Osteoblast (primary cell): ENCODE results near the gene TAGLN2. TPM values are rescaled to one million over a fixed set of nuclear protein-coding genes. Genes with fewer than 3 reads are reported as not detected.
A peak's percentile ranks its signal among the peaks of the same experiment; 100 is the strongest.

Experiments used
- DNase-seq: peaks from one replicate; pipeline ENCODE4 v3.0.0; 2011; ENCODE audit warnings: low spot score, mixed read lengths; ENCODE audit not compliant: insufficient read length; ENCODE audit errors: missing footprints
- H2AFZ ChIP-seq: 2 replicates; pipeline ENCODE4 v1.6.0; 2011; ENCODE audit warnings: mild to moderate bottlenecking, low read length
- H3K27ac ChIP-seq: 2 replicates; pipeline ENCODE4 v1.5.1; 2011; ENCODE audit warnings: mild to moderate bottlenecking, low read depth, low read length, moderate library complexity
- H3K27me3 ChIP-seq: 2 replicates; pipeline ENCODE4 v1.6.0; 2012; ENCODE audit warnings: mild to moderate bottlenecking, control low read depth, inconsistent platforms, low read length, moderate library complexity; ENCODE audit not compliant: insufficient read depth
- H3K36me3 ChIP-seq: 2 replicates; pipeline ENCODE4 v1.5.1; 2011; ENCODE audit warnings: mild to moderate bottlenecking, low read length, control low read depth, moderate library complexity; ENCODE audit not compliant: insufficient read depth
- H3K4me1 ChIP-seq: 2 replicates; pipeline ENCODE4 v1.5.1; 2011; ENCODE audit warnings: mild to moderate bottlenecking, low read length, control low read depth, moderate library complexity; ENCODE audit not compliant: insufficient read depth
- H3K4me2 ChIP-seq: 2 replicates; pipeline ENCODE4 v1.6.0; 2011; ENCODE audit warnings: mild to moderate bottlenecking, low read length; ENCODE audit not compliant: insufficient read depth
- H3K4me3 ChIP-seq: fragments of 200-600 bp; sonication (generic); 3 replicates; pipeline ENCODE4 v1.5.1; 2012; ENCODE audit warnings: mild to moderate bottlenecking, low read length, inconsistent platforms; ENCODE audit not compliant: insufficient read depth
- H3K79me2 ChIP-seq: 2 replicates; pipeline ENCODE4 v1.6.0; 2012; ENCODE audit warnings: mild to moderate bottlenecking, low read length, control low read depth, inconsistent platforms; ENCODE audit not compliant: insufficient read depth
- H3K9me3 ChIP-seq: 2 replicates; pipeline ENCODE4 v1.5.1; 2011; ENCODE audit warnings: low read depth, low read length, control low read depth
- H4K20me1 ChIP-seq: 2 replicates; pipeline ENCODE4 v1.6.0; 2012; ENCODE audit warnings: mild to moderate bottlenecking, low read length, control low read depth; ENCODE audit not compliant: insufficient read depth
- total RNA-seq: library from RNA; depleted of rRNA; stranded (reverse); fragments of >200 nt; gene quantifications from 2 replicates; pipeline ENCODE4 v1.2.3, GENCODE V29; 2012
- TF ChIP-seq, protein P1 (sequence below): IDR thresholded peaks from 2 replicates; pipeline ENCODE4 v1.5.1; 2011; ENCODE audit warnings: mild to moderate bottlenecking, low read depth, low read length, moderate library complexity; ENCODE audit errors: extremely low read depth

Gene TAGLN2
- total RNA-seq, 1 donor: 159 TPM

GRCh38 chr1:159943278-159943640 lies 18.0 kb upstream of the TAGLN2 start:
- H3K79me2 ChIP-seq: no peaks in the 10 kb centered on the region
- H3K27ac ChIP-seq: no peak overlapping the region
- H3K27me3 ChIP-seq: peaks cover 26% of the 10 kb centered on the region
- peaks cover 6% of the 10 kb centered on the region for H3K4me1 ChIP-seq
- no peak overlapping the region for H3K4me2 ChIP-seq
- DNase-seq: no peak
- no peak overlapping the region for H2AFZ ChIP-seq
- no peak overlapping the region for H3K4me3 ChIP-seq
- TF ChIP-seq, protein P1, sequence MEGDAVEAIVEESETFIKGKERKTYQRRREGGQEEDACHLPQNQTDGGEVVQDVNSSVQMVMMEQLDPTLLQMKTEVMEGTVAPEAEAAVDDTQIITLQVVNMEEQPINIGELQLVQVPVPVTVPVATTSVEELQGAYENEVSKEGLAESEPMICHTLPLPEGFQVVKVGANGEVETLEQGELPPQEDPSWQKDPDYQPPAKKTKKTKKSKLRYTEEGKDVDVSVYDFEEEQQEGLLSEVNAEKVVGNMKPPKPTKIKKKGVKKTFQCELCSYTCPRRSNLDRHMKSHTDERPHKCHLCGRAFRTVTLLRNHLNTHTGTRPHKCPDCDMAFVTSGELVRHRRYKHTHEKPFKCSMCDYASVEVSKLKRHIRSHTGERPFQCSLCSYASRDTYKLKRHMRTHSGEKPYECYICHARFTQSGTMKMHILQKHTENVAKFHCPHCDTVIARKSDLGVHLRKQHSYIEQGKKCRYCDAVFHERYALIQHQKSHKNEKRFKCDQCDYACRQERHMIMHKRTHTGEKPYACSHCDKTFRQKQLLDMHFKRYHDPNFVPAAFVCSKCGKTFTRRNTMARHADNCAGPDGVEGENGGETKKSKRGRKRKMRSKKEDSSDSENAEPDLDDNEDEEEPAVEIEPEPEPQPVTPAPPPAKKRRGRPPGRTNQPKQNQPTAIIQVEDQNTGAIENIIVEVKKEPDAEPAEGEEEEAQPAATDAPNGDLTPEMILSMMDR: no peak
- no peaks in the 10 kb centered on the region for H3K9me3 ChIP-seq
- H3K36me3 ChIP-seq: no peaks in the 10 kb centered on the region
- no peaks in the 10 kb centered on the region for H4K20me1 ChIP-seq

- no peak overlapping the region for H2AFZ ChIP-seq
- peak; percentile 52 for DNase-seq
- H4K20me1 ChIP-seq: no peaks in the 10 kb centered on the region
- no peak overlapping the region for H3K27ac ChIP-seq
- peaks cover 26% of the 10 kb centered on the region for H3K27me3 ChIP-seq
- H3K4me1 ChIP-seq: peaks cover 6% of the 10 kb centered on the region
- H3K79me2 ChIP-seq: no peaks in the 10 kb centered on the region
- H3K4me3 ChIP-seq: no peak overlapping the region
- no peaks in the 10 kb centered on the region for H3K9me3 ChIP-seq
- no peaks in the 10 kb centered on the region for H3K36me3 ChIP-seq
- no peak overlapping the region for H3K4me2 ChIP-seq
- TF ChIP-seq, protein P1: no peak
Measured at GRCh38 chr1:159942632-159943277, 17.4 kb upstream of the TAGLN2 start.

DNA sequence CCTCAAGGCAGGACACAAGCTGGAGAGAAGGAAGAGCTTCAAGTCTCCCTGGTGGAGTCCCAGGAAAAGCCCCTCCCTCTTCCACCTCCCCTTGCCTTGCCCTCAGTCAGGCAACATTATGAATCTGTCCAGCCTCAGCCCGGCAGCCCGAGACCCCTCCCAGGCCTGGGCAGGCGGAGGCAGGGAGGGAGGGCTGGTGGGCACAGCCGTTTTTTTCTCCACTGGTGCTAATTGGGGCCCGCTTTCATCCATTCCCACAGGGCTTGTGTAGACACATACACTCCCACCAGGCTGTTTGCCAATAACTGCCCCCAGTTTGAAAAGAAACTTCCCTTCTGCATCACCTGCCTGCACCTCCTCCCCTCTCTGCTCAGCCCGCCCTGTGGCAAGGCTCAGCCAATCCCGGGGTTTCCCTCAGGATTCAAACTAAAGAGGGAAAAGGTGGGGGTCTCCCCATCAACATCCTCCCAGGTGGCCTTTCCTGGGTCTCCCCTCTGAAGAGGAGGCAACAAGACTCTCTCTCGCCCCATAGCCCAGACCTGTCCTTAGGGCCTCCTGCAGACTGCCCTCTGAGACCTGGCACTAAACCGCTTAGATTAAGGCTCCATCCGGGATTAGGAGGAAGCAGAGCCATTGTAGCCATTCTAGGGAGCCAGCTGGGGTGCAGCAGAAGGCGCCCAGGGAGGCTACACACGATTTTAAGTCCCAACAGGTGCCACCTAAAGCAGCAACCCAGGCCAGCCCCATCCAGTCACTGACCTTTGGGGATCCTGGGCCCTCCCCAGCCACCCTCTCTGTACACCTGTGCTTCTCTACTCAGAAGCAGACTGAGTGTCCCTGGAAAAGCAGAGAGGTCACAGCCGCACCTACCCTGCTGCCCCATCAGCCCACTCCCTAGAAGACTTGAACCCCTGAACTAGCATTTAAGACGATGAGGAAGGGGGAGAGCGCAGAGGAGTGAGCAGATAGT lies 16.6 kb upstream of the TAGLN2 start:
- H2AFZ ChIP-seq: no peak overlapping the region
- no peak overlapping the region for H3K4me2 ChIP-seq
- DNase-seq: peak; percentile 51
- no peak overlapping the region for H3K27ac ChIP-seq
- H3K27me3 ChIP-seq: peaks cover 26% of the 10 kb centered on the region
- no peaks in the 10 kb centered on the region for H3K9me3 ChIP-seq
- peaks cover 6% of the 10 kb centered on the region for H3K4me1 ChIP-seq
- no peaks in the 10 kb centered on the region for H4K20me1 ChIP-seq
- TF ChIP-seq, protein P1: no peak
- no peak overlapping the region for H3K4me3 ChIP-seq
- H3K36me3 ChIP-seq: no peaks in the 10 kb centered on the region
- H3K79me2 ChIP-seq: no peaks in the 10 kb centered on the region

- H3K4me3 ChIP-seq: no peak overlapping the region
- H3K79me2 ChIP-seq: no peaks in the 10 kb centered on the region
- no peak for DNase-seq
- no peaks in the 10 kb centered on the region for H3K36me3 ChIP-seq
- TF ChIP-seq, protein P1: no peak
- no peaks in the 10 kb centered on the region for H4K20me1 ChIP-seq
- H3K4me1 ChIP-seq: peaks cover 6% of the 10 kb centered on the region
- peaks cover 26% of the 10 kb centered on the region for H3K27me3 ChIP-seq
- no peaks in the 10 kb centered on the region for H3K9me3 ChIP-seq
- no peak overlapping the region for H3K27ac ChIP-seq
- H2AFZ ChIP-seq: no peak overlapping the region
- no peak overlapping the region for H3K4me2 ChIP-seq
Measured at GRCh38 chr1:159941141-159941540, 15.8 kb upstream of the TAGLN2 start.
